Testis (tissue), 2 donors: ENCODE data around the gene LYG1.
"Not testable (repeated sequence)": the region's sequence is repeated elsewhere in the genome, so short reads cannot be mapped to it uniquely, and the experiment has no call there.

Experiments used
- POLR2A ChIP-seq: fragments of 450-650 bp; IDR thresholded peaks from one replicate; pipeline ENCODE4 v1.6.1; 2017; ENCODE audit warnings: antibody characterized with exemption, mild to moderate bottlenecking, moderate library complexity
- TF ChIP-seq, protein P1 (sequence below), 3 experiments: fragments of 450-650 bp in 2 of 3; fragments of 200-600 bp in 1 of 3; sonication (generic) in 1 of 3; IDR thresholded peaks; one replicate each; pipeline ENCODE4 v1.5.1; 2016 to 2019; ENCODE audit warnings: antibody characterized with exemption in 3 of 3, mild to moderate bottlenecking in 2 of 3, moderate library complexity in 1 of 3

- TF ChIP-seq, protein P1, sequence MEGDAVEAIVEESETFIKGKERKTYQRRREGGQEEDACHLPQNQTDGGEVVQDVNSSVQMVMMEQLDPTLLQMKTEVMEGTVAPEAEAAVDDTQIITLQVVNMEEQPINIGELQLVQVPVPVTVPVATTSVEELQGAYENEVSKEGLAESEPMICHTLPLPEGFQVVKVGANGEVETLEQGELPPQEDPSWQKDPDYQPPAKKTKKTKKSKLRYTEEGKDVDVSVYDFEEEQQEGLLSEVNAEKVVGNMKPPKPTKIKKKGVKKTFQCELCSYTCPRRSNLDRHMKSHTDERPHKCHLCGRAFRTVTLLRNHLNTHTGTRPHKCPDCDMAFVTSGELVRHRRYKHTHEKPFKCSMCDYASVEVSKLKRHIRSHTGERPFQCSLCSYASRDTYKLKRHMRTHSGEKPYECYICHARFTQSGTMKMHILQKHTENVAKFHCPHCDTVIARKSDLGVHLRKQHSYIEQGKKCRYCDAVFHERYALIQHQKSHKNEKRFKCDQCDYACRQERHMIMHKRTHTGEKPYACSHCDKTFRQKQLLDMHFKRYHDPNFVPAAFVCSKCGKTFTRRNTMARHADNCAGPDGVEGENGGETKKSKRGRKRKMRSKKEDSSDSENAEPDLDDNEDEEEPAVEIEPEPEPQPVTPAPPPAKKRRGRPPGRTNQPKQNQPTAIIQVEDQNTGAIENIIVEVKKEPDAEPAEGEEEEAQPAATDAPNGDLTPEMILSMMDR (IDR thresholded peaks at IDR 0.05): not testable (repeated sequence)
- TF ChIP-seq POLR2A: not testable (repeated sequence)
Observed at GRCh38 chr2:99301097-99301496, at the start of gene LYG1.
